ENCODE results near the gene GAK.
A peak's percentile ranks its signal among the peaks of the same experiment; 100 is the strongest.
"Not testable (repeated sequence)": the region's sequence is repeated elsewhere in the genome, so short reads cannot be mapped to it uniquely, and the experiment has no call there.

The GAK gene

DNA sequence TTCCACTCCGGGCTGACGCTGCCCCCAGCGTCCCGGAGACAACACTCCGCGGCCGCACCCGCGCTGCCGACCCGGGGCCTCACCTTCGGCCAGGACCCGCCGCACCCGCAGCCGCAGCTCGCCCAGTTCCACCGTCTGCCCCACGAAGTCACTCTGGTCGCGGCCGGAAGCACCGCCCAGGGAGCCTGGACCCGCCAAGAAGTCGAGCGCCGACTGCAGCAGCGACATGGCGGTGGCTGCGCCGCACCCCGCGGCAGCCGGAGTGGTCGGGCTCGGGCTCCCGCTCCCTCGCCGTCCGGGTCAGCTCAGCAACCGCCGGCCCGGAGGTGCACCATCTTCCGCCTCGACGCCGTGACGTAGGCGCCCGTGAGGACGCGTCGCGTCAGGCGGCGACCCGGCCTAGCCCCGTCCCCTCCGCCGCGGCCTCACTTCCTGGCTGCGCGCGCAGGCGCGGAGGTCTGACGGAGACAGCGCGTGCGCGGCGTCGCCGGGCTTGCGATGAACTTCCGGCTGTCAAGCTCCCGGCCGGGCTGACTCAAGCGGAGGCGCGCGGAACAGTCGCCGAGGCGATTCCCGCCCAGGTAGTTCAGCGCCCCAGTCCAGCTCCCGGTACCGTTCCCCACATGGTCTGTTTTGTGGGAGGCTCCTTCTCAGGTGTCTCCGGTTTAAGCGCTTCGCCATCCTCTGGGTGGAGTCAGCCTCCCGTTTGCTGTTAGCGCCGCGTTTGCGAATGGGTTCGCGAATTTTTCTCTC lies at the start of gene GAK, which contains the start of gene TMEM175:
TSS of gene GAK (minus strand) at position 357 of the 753 bp plus-strand sequence. CDS start at position 228, 129 bp downstream.
TSS of gene TMEM175 (plus strand) at position 501 of the 753 bp plus-strand sequence. CDS start 15,280 bp downstream, outside the sequence.
- peak; percentile 93 to 99 for DNase-seq (ENCODE audit: extremely low read depth in 1 of 2, low read depth in 1 of 2)

- DNase-seq (ENCODE audit: extremely low read depth in 1 of 2, low read depth in 1 of 2): no peak
These were observed 47.0 kb upstream of the GAK start for GRCh38 chr4:978957-979701.

DNA sequence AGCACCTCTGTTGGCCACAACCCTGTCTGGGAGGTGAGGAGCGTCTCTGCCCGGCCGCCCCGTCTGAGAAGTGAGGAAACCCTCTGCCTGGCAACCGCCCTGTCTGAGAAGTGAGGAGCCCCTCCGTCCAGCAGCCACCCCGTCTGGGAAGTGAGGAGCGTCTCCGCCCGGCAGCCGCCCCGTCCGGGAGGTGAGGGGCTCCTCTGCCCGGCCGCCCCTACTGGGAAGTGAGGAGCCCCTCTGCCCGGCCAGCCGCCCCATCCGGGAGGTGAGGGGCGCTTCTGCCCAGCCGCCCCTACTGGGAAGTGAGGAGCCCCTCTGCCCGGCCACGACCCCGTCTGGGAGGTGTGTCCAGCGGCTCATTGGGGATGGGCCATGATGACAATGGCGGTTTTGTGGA lies 43.9 kb upstream of the GAK start:
- DNase-seq (ENCODE audit: extremely low read depth in 1 of 2, low read depth in 1 of 2): not testable (repeated sequence)

GRCh38 chr4:974668-975067 lies 42.6 kb upstream of the GAK start:
- DNase-seq (ENCODE audit: extremely low read depth in 1 of 2, low read depth in 1 of 2): no peak

DNA sequence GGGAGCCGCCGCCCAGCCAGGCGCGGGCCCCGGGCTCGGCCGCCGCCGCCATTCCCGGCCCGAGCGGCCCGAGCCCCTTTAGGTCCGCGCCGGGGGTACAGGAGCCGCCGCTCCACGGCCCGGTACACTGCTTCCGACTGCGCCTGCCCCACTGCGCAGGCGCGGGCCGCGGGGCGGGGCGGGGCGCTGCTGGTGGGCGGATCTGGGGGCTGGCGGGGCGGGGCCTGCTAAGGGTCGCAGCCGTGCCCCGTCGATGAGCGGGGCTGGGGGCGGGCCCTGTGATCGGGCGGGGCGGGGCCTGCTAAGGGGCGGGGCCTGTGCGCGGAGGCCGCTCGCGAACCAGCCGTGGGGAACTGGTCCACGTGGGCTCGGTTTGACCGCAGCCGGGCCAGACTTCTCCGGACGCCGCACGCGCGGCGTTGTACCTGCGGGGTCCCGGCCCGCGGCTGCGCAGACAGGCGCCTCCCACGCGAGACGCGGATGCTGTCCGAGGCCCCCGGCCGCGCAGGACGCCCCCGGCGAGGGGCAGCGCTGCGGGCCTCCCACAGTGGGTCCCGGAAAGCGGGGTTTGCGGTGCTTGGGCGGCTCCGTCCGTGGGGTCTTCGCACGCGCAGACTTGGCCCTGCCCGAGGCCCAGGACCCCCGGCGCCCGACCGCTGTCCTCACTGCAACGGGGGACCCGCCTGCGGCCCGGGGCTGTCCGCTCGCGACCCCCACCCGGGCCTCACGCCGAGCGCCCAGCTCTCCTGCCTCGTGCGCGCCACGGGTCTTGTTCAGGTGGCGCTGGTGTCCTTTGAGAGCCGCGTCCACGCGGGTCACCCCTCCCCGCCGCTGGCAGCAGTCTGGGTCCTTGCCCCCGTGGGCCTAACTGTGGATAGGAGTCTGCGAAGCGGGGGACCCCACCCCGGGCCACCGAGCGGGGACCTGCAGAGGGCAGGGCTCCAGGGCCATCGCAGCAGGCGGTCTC lies 41.6 kb upstream of the GAK start, which contains the start of gene DGKQ:
TSS of gene DGKQ (minus strand) at position 139 of the 967 bp plus-strand sequence. CDS start at position 52, 87 bp downstream.
- DNase-seq (ENCODE audit: extremely low read depth in 1 of 2, low read depth in 1 of 2): peak; percentile 62 to 74

DNA sequence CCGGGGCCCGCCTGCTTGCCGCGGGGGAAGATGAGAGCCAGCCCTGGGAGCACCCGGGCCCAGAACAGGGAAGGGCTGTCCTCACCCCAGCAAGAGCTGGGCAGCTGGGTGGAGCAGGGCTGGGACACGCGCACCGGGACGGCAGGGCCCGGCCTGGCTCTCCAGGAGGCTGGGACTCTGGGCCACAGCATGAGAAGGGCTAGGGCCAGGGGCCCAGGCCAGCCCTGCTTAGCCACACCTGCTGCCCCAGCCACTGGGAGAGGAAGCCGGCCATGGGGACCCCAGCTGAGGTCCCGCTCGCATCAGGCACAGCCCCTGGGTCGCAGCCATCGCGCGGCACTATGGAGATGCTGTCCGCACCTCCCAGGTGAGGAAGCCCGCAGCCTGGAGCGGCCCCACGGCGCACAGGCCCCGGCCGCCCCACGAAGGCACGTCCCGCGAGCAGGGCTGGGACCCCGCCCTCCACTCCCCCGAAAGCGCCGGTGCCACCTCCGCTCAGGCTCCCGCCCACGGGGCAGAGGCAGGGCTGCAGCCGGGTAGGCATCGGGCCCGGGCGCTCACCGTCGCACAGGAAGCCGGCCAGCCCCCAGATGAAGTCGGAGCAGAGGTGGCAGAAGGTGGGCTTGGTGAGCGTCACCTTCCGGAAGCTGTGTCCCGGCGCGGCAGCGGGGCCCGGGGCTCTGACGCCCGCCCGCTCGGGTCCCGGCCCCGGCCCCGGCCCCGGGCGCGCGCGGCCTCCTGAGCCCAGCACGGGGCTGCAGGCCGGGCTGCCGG lies 40.7 kb upstream of the GAK start:
- peak in 1 of 2 donors; percentile 14 for DNase-seq (ENCODE audit: extremely low read depth in 1 of 2, low read depth in 1 of 2)

GRCh38 chr4:971666-972500 lies 39.8 kb upstream of the GAK start:
- DNase-seq (ENCODE audit: extremely low read depth in 1 of 2, low read depth in 1 of 2): no peak

GRCh38 chr4:970854-971520 lies 38.9 kb upstream of the GAK start:
- DNase-seq (ENCODE audit: extremely low read depth in 1 of 2, low read depth in 1 of 2): no peak

DNA sequence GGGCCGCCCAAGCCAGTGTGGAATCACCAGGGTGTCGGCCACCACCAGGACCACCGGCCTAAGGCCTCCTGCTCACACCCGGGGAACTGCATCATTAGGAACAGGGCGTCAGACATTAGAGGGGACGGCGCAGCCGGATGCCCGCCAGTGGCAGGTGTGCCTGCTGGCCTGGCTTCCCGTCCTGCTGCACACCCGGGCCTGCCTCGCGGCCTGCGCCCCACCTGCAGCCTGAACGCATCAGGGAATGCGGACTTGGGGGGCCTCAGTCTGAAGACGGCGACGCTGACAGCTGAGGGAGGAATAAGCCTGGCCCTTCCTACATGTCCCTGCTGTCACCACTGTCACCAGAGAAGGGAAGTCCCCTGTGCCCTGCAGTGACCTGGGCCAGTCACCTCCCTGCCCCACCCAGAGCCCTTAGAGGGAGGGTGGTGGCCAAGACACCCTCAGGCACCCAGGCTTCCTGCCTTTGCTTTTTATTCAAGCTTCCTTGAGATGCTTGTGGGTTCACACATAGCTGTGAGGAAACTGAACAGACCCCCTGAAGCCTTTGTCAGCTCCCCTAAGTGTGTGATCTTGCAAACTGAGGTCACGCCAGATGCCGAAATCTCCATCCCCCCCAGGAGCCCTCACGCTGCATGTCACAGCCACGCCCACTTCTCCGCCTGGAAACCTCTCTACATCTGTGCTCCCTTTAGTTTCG lies 38.1 kb upstream of the GAK start:
- no peak for DNase-seq (ENCODE audit: extremely low read depth in 1 of 2, low read depth in 1 of 2)

DNA sequence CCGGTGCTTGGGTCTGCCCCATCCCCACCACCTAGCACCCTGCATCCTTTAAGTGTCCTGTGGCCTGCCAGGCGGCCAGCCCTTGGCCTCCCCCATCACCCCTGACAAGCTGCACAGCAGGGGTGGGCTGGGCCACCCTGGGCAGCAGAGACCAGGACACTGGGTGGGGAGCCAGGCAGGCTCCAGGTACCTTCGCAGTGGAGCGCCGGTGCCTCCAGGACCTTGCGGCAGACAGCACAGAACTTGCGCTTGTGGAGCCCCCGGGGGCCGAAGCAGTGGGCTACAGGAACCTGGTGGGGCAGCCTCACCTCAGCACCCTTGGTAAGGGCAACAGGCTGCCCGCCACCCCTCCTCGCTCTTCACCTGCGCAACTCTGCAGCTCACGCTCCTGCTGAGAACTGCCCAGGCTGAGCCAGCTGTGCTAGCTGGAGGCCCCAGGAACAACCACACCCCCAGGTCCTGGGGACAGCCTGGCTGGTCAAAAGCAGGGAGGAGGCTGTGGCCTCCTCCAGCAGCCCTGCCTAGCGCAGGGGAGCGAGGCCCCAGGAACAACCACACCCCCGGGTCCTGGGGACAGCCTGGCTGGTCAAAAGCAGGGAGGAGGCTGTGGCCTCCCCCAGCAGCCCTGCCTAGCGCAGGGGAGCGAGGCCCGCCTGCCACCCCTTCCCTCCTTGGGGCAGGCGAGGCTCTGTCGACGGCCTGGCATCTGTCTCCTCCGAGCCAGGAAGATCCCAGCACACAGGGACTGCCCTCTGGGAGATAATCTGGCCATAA lies 36.7 kb upstream of the GAK start:
- DNase-seq (ENCODE audit: extremely low read depth in 1 of 2, low read depth in 1 of 2): no peak

- DNase-seq (ENCODE audit: extremely low read depth in 1 of 2, low read depth in 1 of 2): no peak
These were observed 36.1 kb upstream of the GAK start for GRCh38 chr4:968221-968620.

DNA sequence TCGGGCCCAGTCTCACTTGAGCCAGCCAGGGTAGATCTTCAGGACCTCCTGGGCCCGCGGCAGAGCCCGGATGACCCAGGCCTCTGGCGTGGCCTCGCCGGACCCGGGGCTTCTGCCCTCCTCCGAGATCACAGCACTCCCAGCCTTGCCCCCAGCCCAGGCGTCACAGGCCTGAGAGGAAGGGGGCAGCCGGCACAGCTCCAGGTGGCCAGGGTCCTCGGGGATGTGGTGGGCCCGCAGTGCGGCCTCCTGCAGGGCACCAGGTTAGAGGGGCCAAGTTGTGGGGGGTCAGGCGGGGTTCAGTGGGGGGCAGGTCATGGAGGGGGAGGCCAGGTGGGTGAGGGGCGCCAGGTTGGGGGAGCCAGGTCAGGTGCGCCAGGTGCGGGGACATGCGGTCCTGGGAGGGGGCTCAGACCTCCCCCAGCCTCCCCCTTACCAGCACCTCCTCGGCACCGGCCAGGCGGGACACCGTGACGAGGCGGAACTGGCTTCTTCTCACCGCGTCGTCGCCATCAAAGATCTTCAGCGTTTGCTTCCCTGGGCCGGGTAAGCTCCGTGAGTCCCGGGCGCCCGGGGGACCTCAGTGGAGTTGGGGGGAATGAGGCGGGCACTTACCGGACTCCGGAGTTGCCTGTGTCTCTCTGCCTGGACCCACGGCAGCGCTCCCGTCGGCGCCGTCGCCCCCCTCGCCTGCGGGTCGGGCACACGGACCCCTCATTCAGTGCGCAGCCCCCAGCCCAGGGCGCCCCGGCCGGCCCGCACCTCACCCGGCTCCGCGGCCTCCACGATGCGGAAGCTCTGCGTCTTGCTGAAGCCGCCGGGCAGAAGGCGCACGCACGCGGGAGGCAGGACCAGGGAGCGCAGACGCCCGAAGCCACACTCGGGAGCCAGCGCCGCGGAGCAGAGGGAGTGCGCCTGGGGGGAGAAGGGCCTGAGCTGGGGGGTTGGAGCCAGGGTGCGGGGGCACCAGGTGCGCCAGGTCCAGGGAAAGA lies 35.3 kb upstream of the GAK start:
- no peak for DNase-seq (ENCODE audit: extremely low read depth in 1 of 2, low read depth in 1 of 2)

DNA sequence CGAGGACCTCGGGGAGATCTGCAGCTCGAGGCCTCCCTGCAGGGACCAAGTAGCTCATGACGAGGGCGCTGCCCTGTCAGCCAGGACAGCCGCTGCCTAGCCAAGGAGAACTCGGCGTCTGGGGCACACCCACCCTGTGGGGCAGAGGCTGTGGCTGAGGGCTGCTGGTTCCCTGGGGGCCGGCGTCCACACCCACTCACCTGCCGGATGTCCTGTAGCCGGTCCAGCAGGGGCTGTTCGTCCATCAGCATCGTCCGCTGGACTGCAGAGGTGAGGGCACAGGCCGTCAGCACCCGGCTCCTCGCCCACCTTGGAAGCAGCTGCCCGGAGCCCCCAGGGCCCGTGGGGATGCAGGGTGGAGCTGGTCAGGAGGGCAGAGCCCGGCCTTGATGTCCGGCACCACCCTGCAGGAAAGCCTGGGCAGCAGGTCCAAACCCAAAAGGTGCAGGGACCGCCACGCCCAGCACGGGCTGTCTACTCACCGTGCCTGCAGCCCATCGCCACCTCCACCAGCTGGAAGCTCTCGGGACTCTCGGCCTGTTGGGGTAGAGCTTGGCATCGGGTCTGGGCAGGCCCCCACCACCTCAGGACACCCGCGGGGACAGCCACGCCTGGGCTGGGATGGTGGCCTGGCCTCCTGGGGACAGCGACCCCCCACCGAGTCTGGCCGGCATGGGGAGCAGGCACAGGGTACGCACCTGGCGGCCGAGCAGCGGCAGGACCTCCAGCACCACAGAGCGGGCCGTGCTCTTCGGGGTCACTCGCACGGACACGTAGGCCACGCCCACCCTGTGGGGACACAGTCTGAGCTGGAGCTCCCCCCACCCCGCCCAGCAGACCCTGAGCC lies 34.4 kb upstream of the GAK start:
- DNase-seq (ENCODE audit: extremely low read depth in 1 of 2, low read depth in 1 of 2): no peak

DNA sequence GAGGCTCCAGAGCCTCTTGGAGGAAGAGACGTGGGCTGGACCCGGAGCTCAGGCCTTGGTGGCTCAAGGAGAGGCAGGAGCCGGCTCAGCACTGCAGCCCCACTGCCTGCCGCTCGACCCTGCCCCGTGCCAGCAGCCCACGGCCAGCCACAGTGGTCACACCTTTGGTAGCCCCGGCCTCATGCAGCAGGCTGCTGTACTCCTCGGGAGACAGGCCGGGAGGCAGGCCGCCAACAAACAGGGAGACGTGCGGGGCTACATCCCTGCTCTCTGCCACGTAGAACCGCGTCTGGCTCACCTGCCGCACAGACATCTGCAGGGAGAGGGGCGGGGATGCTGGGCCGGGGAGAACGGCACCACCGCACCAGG lies 33.6 kb upstream of the GAK start:
- no peak for DNase-seq (ENCODE audit: extremely low read depth in 1 of 2, low read depth in 1 of 2)

DNA sequence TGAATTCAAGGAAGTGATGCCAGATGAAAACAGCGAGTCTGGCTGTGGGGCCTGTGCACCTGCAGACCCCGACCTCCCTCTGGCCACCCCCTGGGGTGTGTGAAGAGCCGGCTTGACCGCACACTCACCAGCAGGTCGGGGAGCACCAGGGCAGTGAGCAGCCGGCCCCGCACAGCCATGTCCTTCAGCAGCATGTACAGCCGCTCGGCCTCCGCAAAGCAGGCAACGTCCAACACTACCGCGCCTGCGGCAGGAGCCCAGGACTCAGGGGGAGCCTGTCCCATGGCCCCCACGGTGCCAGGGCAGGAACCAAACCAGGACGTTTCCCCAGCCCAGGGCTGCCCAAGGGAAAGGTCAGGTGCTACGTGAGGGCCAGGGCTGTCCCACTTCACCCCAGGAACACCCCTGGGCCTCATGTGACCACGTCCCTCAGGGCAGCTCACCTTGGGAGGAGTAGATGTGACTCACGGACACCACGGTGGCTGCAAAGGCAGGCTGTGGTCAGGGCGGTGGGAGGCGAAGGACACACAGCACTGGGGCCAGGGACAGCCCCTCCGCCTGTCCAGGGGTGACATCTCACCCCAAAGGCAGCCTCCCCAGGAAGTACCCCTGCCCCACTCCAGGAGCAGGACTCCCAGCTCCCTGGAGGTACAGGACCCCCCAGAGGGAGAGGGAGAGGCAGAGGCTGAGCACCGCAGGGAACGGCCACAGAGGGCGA lies 33.1 kb upstream of the GAK start:
- DNase-seq (ENCODE audit: extremely low read depth in 1 of 2, low read depth in 1 of 2): no peak

Measured in stimulated activated CD8-positive, alpha-beta memory T cell treated with anti-CD3 and anti-CD28 coated beads, Interleukin-7, amount 100 ng/mL, for 48 hours (primary cell).